Myocyte (in vitro differentiated cells): ENCODE measurements around the gene ITGB1BP2. TPM values are rescaled to one million over a fixed set of nuclear protein-coding genes. Genes with fewer than 3 reads are reported as not detected.
"Not testable (repeated sequence)": the region's sequence is repeated elsewhere in the genome, so short reads cannot be mapped to it uniquely, and the experiment has no call there.

Experiments used
- DNase-seq: peaks from one replicate; pipeline ENCODE4 v3.0.0-alpha.2; 2012; ENCODE audit warnings: low read depth
- total RNA-seq: library from RNA; depleted of rRNA; stranded (reverse); fragments of >200 nt; gene quantifications from 2 replicates; pipeline ENCODE4 v1.2.3, GENCODE V29; 2014

ITGB1BP2 gene
- total RNA-seq, 1 donor from 2014 or later = 135 TPM

GRCh38 chrX:71300495-71300894, 1.1 kb upstream of the ITGB1BP2 start:
- not testable (repeated sequence) for DNase-seq

GRCh38 chrX:71302461-71303213, 1.1 kb downstream of the ITGB1BP2 start:
- no peak for DNase-seq

GRCh38 chrX:71304561-71304960, 3.0 kb downstream of the ITGB1BP2 start:
- DNase-seq = no peak

GRCh38 chrX:71315917-71316316, 14.4 kb downstream of the ITGB1BP2 start:
- peak; percentile 14 for DNase-seq

- DNase-seq = peak; percentile 37
Measured at GRCh38 chrX:71316959-71317358, 15.4 kb downstream of the ITGB1BP2 start.

GRCh38 chrX:71320126-71320525, 18.6 kb downstream of the ITGB1BP2 start:
- peak; percentile 78 for DNase-seq

GRCh38 chrX:71321731-71322130, 20.2 kb downstream of the ITGB1BP2 start:
- DNase-seq = no peak

GRCh38 chrX:71324452-71324851, 22.9 kb downstream of the ITGB1BP2 start:
- not testable (repeated sequence) for DNase-seq

GRCh38 chrX:71326394-71326793, 24.8 kb downstream of the ITGB1BP2 start:
- DNase-seq = no peak

GRCh38 chrX:71349151-71349665, 47.7 kb downstream of the ITGB1BP2 start:
- DNase-seq = not testable (repeated sequence)

GRCh38 chrX:71349867-71350266, 48.3 kb downstream of the ITGB1BP2 start:
- DNase-seq = not testable (repeated sequence)

- DNase-seq = not testable (repeated sequence)
Measured at GRCh38 chrX:71352439-71352838, 50.9 kb downstream of the ITGB1BP2 start.

Other genes starting within 250 kb of the ITGB1BP2 start
- 63.5 and 80.9 TPM in 2 replicates for gene SNX12, start 233.4 kb upstream of the ITGB1BP2 start, total RNA-seq
- 18.1 and 20.7 TPM in 2 replicates for gene FOXO4, start 205.9 kb upstream of the ITGB1BP2 start, total RNA-seq
- 4.6 TPM in 1 of 2 replicates, not detected in the other for gene CXorf65, start 195.0 kb upstream of the ITGB1BP2 start, total RNA-seq
- gene IL2RG, start 190.2 kb upstream of the ITGB1BP2 start, total RNA-seq = 3.4 and 12.2 TPM in 2 replicates
- 15.6 and 21.3 TPM in 2 replicates for gene MED12, start 183.2 kb upstream of the ITGB1BP2 start, total RNA-seq
- 0.16 and 0.24 TPM in 2 replicates for gene NLGN3, start 156.9 kb upstream of the ITGB1BP2 start, total RNA-seq
- gene GJB1, start 78.5 kb upstream of the ITGB1BP2 start, total RNA-seq = not detected in 2 replicates
- 21.4 and 22.7 TPM in 2 replicates for gene ZMYM3, start 47.6 kb upstream of the ITGB1BP2 start, total RNA-seq
- gene NONO, start 18.1 kb upstream of the ITGB1BP2 start, total RNA-seq = 373 and 376 TPM in 2 replicates
- gene TAF1, start 64.6 kb downstream of the ITGB1BP2 start, total RNA-seq = 16.0 and 22.0 TPM in 2 replicates
- gene OGT, start 231.4 kb downstream of the ITGB1BP2 start, total RNA-seq = 105 and 154 TPM in 2 replicates